ENCODE data around the gene BRD3OS.
"Not testable (repeated sequence)": the region's sequence is repeated elsewhere in the genome, so short reads cannot be mapped to it uniquely, and the experiment has no call there.

BRD3OS gene

DNA sequence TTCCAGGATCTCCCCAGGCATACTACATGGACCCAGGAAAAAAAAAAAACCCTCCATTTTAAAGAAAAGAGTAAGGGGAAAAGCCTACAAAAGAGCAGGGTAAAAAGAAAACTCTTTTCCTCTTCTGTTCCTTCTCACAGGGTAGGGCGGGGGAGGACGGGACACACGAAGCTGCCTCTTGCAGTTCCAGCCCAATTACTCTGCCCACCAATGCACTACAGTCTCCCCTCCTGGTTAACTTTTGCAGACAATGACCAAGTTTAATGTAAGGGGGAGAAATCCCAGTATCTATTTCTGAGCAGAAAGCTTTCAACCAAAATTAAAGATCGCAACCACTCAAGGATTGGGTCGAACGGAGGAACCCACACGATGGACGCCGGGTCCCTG lies 41.2 kb downstream of the BRD3OS start:
- DNase-seq, result peak in 1 of 2 donors; percentile 19

DNA sequence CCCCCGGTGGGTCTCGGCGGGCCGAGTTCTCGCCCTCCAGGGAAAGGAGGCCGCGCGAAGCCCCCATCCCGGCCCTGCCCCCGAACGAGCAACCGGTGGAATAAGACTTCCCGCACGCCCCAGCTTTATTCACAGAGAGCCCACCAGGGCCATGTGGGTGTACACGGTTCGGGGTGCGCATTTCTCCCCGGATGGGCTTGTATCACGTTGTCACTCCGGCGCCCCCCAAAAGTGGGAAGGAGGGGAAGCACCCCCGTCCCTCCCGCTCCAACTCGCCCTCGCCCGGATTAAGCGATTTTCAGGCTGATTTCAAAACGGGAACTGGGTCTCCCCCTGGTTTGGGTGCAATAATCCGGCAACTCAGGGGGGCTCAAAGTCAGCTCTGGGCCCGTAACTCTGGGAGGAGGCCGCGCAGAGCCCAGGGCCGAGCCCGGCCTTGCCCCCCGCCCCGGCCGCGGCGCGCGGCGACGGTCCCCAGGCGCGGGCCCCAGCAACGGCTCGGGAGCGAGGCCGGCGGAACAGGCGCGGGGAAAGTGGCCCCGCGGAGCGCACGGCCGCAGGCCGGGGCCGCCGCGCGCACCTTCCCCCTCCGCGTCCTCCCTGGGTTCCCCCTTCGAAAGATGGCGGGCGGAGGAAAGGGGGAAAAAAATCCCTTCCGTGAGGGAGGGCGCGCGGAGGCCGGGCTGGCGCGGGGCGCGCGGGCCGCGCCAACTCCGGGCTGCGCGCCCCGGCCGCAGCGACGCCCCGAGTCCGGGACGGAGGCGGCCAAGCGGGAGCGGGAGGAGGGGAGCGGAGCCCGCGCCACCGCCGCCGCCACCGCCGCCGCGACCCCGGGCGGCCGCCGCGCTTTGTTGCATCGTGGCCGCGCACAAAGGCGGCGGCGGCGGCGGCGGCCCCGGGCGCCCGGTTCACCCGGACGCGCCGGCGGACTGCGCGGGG lies 41.9 kb downstream of the BRD3OS start:
- peak; percentile 45 to 52 for DNase-seq

GRCh38 chr9:134067904-134068743 lies 42.8 kb downstream of the BRD3OS start, which contains the start of gene BRD3:
Gene BRD3 (minus strand): TSS chr9:134068026. CDS start chr9:134053477, 14,549 bp downstream.
- peak; percentile 80 to 82 for DNase-seq

GRCh38 chr9:134068744-134069479 lies 43.6 kb downstream of the BRD3OS start:
- no peak for DNase-seq

- no peak for DNase-seq
Measured at GRCh38 chr9:134069480-134070399, 44.5 kb downstream of the BRD3OS start.

DNA sequence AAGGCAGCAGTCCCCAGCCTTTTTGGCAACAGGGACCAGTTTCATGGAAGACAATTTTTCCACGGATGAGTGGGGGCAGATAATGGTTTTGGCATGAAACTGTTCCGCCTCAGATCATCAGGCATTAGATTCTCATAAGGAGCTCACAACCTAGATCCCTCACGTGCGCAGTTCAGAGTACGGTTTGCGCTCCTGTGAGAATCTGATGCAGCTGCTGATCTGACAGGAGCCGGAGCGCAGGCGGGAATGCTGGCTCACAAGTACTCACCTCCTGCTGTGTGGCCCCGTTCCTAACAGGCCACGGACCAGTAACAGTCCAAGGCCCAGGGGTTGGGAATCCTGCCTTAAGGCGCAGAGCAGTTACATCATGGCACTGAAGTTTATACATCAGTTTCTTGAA lies 45.9 kb downstream of the BRD3OS start:
- DNase-seq, result peak in 1 of 2 donors; percentile 13

DNA sequence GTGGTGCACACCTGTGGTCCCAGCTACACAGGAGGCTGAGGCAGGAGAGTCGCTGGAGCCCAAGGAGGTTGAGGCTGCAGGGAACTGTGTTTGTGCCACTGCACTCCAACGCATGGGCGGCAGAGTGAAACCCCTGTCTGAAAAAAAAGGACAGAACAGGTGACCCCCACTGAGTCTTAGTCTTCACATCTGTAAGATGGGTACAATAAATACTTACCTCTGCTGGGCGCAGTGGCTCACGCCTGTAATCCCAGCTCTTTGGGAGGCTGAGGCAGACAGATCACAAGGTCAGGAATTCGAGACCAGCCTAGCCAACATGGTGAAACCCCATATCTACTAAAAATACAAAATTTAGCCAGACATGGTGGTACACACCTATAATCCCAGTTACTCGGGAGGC lies 47.4 kb downstream of the BRD3OS start:
- DNase-seq, result not testable (repeated sequence)

GRCh38 chr9:134073500-134073899 lies 48.2 kb downstream of the BRD3OS start:
- DNase-seq, result no peak

GRCh38 chr9:134075689-134076088 lies 50.4 kb downstream of the BRD3OS start:
- not testable (repeated sequence) for DNase-seq

GRCh38 chr9:134076644-134077043 lies 51.4 kb downstream of the BRD3OS start:
- no peak for DNase-seq
